Heart right ventricle (tissue), 16 donors: ENCODE measurements around the gene NUP205. TPM values are rescaled to one million over a fixed set of nuclear protein-coding genes. Genes with fewer than 3 reads are reported as not detected.

Source experiments
- ATAC-seq, 8 donors: fragments of 200-7000 bp; cut with Tn5 transposase; one replicate each; pipeline ENCODE4 v1.9.1; 2020; ENCODE audit warnings: mild to moderate bottlenecking in 8 of 8, moderate library complexity in 8 of 8, moderate number of reproducible peaks in 1 of 8
- DNase-seq, 2 donors: peaks; one replicate each; pipeline ENCODE4 v3.0.0-alpha.2; 2020
- H3K27ac ChIP-seq, 10 donors: fragments of 200-600 bp; sonication (generic) in 2 of 10; one replicate each; pipeline versions ENCODE4 v1.5.0 to v1.8.0; 2020 to 2022; ENCODE audit warnings: mild to moderate bottlenecking in 3 of 10
- H3K27me3 ChIP-seq, 7 donors: fragments of 200-600 bp; one replicate each; pipeline ENCODE4 v1.8.0; 2021 to 2022; ENCODE audit warnings: mild to moderate bottlenecking in 2 of 7
- H3K36me3 ChIP-seq, 9 donors: fragments of 200-600 bp; sonication (generic) in 1 of 9; one replicate each; pipeline versions ENCODE4 v1.5.0 to v1.8.0; 2020 to 2022; ENCODE audit warnings: mild to moderate bottlenecking in 2 of 9
- H3K4me1 ChIP-seq, 9 donors: fragments of 200-600 bp; sonication (generic) in 1 of 9; one replicate each; pipeline versions ENCODE4 v1.5.0 to v1.8.0; 2020 to 2022; ENCODE audit warnings: mild to moderate bottlenecking in 4 of 9
- H3K4me3 ChIP-seq, 10 donors: fragments of 200-600 bp; sonication (generic) in 2 of 10; one replicate each; pipeline versions ENCODE4 v1.5.0 to v1.8.0; 2020 to 2022; ENCODE audit warnings: mild to moderate bottlenecking in 7 of 10, moderate library complexity in 2 of 10
- H3K9me3 ChIP-seq, 11 donors: fragments of 200-600 bp in 10 of 11; sonication (generic) in 2 of 11; one replicate each; pipeline versions ENCODE4 v1.5.0 to v1.8.0; 2013 to 2022; ENCODE audit warnings: mild to moderate bottlenecking in 2 of 11, control low read depth in 1 of 11, moderate library complexity in 1 of 11
- WGBS, 2 donors: extraction: QIAGEN DNeasy Blood & Tissue Kit; methylation state at CpG; one replicate each; pipeline ENCODE4 v1.1.7; 2013; ENCODE audit warnings: inconsistent platforms in 1 of 2; 5-methylcytosine and 5-hydroxymethylcytosine counted together
- intact Hi-C, 10 donors: fragments of 100-400 bp; cut with DNase I; formaldehyde crosslinking; loops; one replicate each; pipeline versions ENCODE4 v1.11.1 to v1.14.2; 2022
- polyA plus RNA-seq, 2 donors: library from polyadenylated mRNA; stranded (reverse); fragments of 200-250 nt; gene quantifications; one replicate each; pipeline ENCODE4 v1.2.3, GENCODE V29; 2013
- total RNA-seq, 10 donors: library from RNA; stranded (reverse); fragmentation: NEBNext Ultra II Directional in 3 of 10; extraction: Animal tissue kit (Norgen Biotek cat#: 25700) in 3 of 10; gene quantifications; one replicate each; pipeline versions ENCODE4 v1.2.1 to v1.2.4, GENCODE V29; 2021 to 2023
- TF ChIP-seq, protein P1 (sequence below), 9 donors: fragments of 200-600 bp; sonication (generic) in 2 of 9; IDR thresholded peaks; one replicate each; pipeline versions ENCODE4 v1.5.0 to v1.8.0; 2021 to 2022; ENCODE audit warnings: antibody characterized with exemption in 9 of 9, mild to moderate bottlenecking in 5 of 9, moderate library complexity in 1 of 9
- donor health status: Arrhythmogenic right ventricular cardiomyopathy.
- donor health status: ischemic (EF 13 %, LVEDD 7.1; RV severe dilation, severe dysfunction).
- donor health status: healthy with polysubstance abuse.
- donor health status: DM: no; HTN: yes; CAD: no.
- donor health status: DM: no; HTN: no; CAD: no.
- donor health status: ischemic (EF 25% LVEDD 6.9; RV normal size, moderate dysfunction).
- donor health status: ischemic (EF 25% LVEDD 5.7; RV mildly dilated, moderate dysfunction).
- donor health status: healthy.
- donor health status: DM: yes; HTN: yes; CAD: no.
- donor health status: Ischemic cardiomyopathy.
- donor health status: ischemic (EF 35%, LVEDD 5.7; RV mildly dilated, moderate dysfunction).
- donor health status: nonischemic (EF 11% LVEDD 7.7; RV severe dilation, severe dysfunction).
- donor health status: DM: yes; HTN: yes; CAD: no.
- donor health status: PGD.
- donor health status: ischemic (EF 29% LVEDD 5.4; RV normal size, mild dysfunction).
- donor health status: nonischemic (EF 23%, LVEDD 6.1; RV moderate dilation, normal function).

The NUP205 gene
- total and polyA plus RNA-seq, 12 donors, result 11.6 to 23.6 (median 14.1) TPM

- Histone ChIP-seq H3K4me3 (no peak overlapping the region), H3K9me3 (peaks cover 0 to 6% (median 0%) of the 10 kb centered on the region in 11 donors), H3K4me1 (no peaks in the 10 kb centered on the region), H3K27ac (no peak overlapping the region), H3K36me3 (no peaks in the 10 kb centered on the region), H3K27me3 (no peaks in the 10 kb centered on the region)
- intact Hi-C loops, result no loop called here
- no peak for DNase-seq
- ATAC-seq, result no peak
- WGBS, 2 donors, result 89 to 90% methylated on average over 6 of the region's 6 CpGs
- TF ChIP-seq, protein P1, sequence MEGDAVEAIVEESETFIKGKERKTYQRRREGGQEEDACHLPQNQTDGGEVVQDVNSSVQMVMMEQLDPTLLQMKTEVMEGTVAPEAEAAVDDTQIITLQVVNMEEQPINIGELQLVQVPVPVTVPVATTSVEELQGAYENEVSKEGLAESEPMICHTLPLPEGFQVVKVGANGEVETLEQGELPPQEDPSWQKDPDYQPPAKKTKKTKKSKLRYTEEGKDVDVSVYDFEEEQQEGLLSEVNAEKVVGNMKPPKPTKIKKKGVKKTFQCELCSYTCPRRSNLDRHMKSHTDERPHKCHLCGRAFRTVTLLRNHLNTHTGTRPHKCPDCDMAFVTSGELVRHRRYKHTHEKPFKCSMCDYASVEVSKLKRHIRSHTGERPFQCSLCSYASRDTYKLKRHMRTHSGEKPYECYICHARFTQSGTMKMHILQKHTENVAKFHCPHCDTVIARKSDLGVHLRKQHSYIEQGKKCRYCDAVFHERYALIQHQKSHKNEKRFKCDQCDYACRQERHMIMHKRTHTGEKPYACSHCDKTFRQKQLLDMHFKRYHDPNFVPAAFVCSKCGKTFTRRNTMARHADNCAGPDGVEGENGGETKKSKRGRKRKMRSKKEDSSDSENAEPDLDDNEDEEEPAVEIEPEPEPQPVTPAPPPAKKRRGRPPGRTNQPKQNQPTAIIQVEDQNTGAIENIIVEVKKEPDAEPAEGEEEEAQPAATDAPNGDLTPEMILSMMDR (IDR thresholded peaks at IDR 0.05), result no peak
These were observed 35.2 kb upstream of the NUP205 start for GRCh38 chr7:135522509-135522908.

GRCh38 chr7:135523146-135523545, 34.6 kb upstream of the NUP205 start:
- WGBS, 2 donors, result 92 to 93% methylated on average over 1 of the region's 1 CpG
- H3K27me3 ChIP-seq, result no peaks in the 10 kb centered on the region
- intact Hi-C loops, result no loop called here
- H3K4me3 ChIP-seq, result no peak overlapping the region
- no peaks in the 10 kb centered on the region for H3K36me3 ChIP-seq
- no peak overlapping the region for H3K27ac ChIP-seq
- no peaks in the 10 kb centered on the region for H3K4me1 ChIP-seq
- ATAC-seq, result no peak
- no peak for DNase-seq
- H3K9me3 ChIP-seq, result peaks cover 0 to 6% (median 0%) of the 10 kb centered on the region in 11 donors
- TF ChIP-seq, protein P1 (IDR thresholded peaks at IDR 0.05), result no peak

DNA sequence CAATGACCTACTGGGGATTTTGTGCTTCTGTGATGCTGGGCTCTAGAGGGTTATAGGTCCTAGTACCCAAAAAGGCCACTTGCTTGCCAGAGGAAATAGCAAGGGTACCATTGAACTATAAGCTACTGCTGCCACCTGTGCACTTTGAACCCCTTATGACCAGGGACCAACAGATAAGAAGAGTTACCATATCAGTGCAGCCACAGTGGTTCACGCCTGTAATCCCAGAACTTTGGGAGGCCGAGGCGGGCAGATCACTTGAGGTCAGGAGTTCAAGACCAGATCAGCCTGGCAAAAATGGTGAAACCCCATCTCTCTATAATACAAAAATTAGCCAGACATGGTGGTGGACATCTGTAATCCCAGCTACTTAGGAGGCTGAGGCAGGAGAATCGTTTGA, 32.3 kb upstream of the NUP205 start:
- peaks cover 0 to 6% (median 0%) of the 10 kb centered on the region in 11 donors for H3K9me3 ChIP-seq
- 92% methylated on average over 4 of the region's 4 CpGs for WGBS, 2 donors
- no peaks in the 10 kb centered on the region for H3K36me3 ChIP-seq
- TF ChIP-seq, protein P1 (IDR thresholded peaks at IDR 0.05), result no peak
- no peak overlapping the region for H3K4me3 ChIP-seq
- DNase-seq (no peak), ATAC-seq (no peak)
- intact Hi-C loops, result no loop called here
- no peaks in the 10 kb centered on the region for H3K27me3 ChIP-seq
- H3K4me1 ChIP-seq, result no peaks in the 10 kb centered on the region
- no peak overlapping the region for H3K27ac ChIP-seq

DNA sequence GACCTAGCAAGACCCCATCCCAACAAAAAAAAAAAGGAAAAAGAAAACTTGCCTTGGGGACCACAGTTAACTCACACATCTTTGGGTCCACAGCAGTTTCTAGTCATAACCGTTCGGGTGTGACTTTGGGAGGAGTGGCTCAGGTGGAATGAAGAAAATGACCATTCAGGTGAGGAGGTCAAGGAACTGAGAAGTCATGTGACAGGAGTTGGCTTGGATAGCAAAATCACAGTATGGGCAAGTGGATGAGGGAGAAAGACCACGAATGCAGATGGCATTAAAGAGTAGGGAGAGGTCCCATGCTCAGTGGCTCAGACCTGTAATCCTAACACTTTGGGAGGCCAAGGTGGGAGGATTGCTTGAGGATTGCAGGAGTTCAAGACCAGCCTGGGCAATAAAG, 30.7 kb upstream of the NUP205 start:
- Histone ChIP-seq H3K27ac (no peak overlapping the region), H3K27me3 (no peaks in the 10 kb centered on the region), H3K36me3 (no peaks in the 10 kb centered on the region), H3K4me1 (no peaks in the 10 kb centered on the region), H3K9me3 (peaks cover 0 to 6% (median 0%) of the 10 kb centered on the region in 11 donors), H3K4me3 (no peak overlapping the region)
- TF ChIP-seq, protein P1 (IDR thresholded peaks at IDR 0.05), result no peak
- WGBS, 2 donors, result 86 to 90% methylated on average over 3 of the region's 3 CpGs
- DNase-seq (no peak), ATAC-seq (no peak)
- intact Hi-C loops, result no loop called here
